HCT116 (cell line): ENCODE data around the gene RAET1G. TPM values are rescaled to one million over a fixed set of nuclear protein-coding genes. Genes with fewer than 3 reads are reported as not detected.

Experiments
- ATAC-seq: fragments of 200-7000 bp; cut with Tn5 transposase; 2 replicates; pipeline ENCODE4 v1.9.1; 2020; ENCODE audit warnings: mild to moderate bottlenecking, moderate library complexity
- BruUV-seq: library from RNA; stranded (reverse); fragments of 400-500 nt; replicated peaks from 2 replicates; lab custom pipeline; 2021; lab: Mats Ljungman, UMichigan
- CTCF ChIA-PET: fragments of 300-600 bp; sonication (Branson Sonifier 250); formaldehyde crosslinking; loops from one replicate; lab custom pipeline; 2021; ENCODE audit warnings: antibody characterized with exemption; lab: Charles Lee
- POLR2A ChIA-PET: fragments of 300-600, 350-600 bp; sonication (Branson Sonifier 250); formaldehyde crosslinking; loops from one replicate; lab custom pipeline; 2021; ENCODE audit warnings: antibody characterized with exemption; lab: Charles Lee
- RAD21 ChIA-PET, 2 experiments: fragments of 300-600 bp; sonication (Branson Sonifier 250); formaldehyde crosslinking; loops; one replicate each; lab custom pipeline; 2023; ENCODE audit warnings: low total read pairs in 2 of 2; ENCODE audit not compliant: uncharacterized antibody in 2 of 2, unreplicated experiment in 2 of 2, low non-redundant PET in 1 of 2; lab: Charles Lee
- DNase-seq: peaks from one replicate; pipeline ENCODE4 v3.0.0-alpha.2; 2010; ENCODE audit warnings: low read depth, low spot score
- H2AFZ ChIP-seq: fragments of 200-600 bp; shearing (Covaris generic), sonication (generic); 2 replicates; pipeline ENCODE4 v1.6.1; 2017; ENCODE audit warnings: low read depth, mixed run types, mixed read lengths, antibody characterized with exemption, low read length; ENCODE audit not compliant: poor library complexity, severe bottlenecking
- H3K27ac ChIP-seq: 2 replicates; pipeline ENCODE4 v1.5.1; 2012; ENCODE audit warnings: low read depth, low read length
- H3K27me3 ChIP-seq: fragments of 200-600 bp; sonication (generic); 2 replicates; pipeline ENCODE4 v1.6.1; 2016; ENCODE audit warnings: mixed run types, low read length, mixed read lengths; ENCODE audit not compliant: insufficient read depth
- H3K36me3 ChIP-seq, 2 experiments: fragments of 200-500 bp in 1 of 2; fragments of 200-600 bp in 1 of 2; sonication (Bioruptor generic) in 1 of 2; sonication (generic) in 1 of 2; 2 replicates each; pipeline versions ENCODE4 v1.5.1 to v1.6.1; 2014 to 2016; ENCODE audit warnings: low read length in 2 of 2, inconsistent platforms in 1 of 2, mixed read lengths in 1 of 2, mixed run types in 1 of 2; ENCODE audit not compliant: insufficient read depth in 2 of 2, control insufficient read depth in 1 of 2
- H3K4me1 ChIP-seq, 2 experiments: fragments of 200-600 bp in 1 of 2; sonication (generic) in 1 of 2; 2 replicates each; pipeline versions ENCODE4 v1.5.1 to v1.6.1; 2012 to 2017; ENCODE audit warnings: low read length in 2 of 2, inconsistent platforms in 1 of 2, mild to moderate bottlenecking in 1 of 2, mixed read lengths in 1 of 2, mixed run types in 1 of 2, moderate library complexity in 1 of 2; ENCODE audit not compliant: insufficient read depth in 2 of 2, control insufficient read depth in 1 of 2
- H3K4me2 ChIP-seq: fragments of 200-600 bp; sonication (generic); 2 replicates; pipeline ENCODE4 v1.6.1; 2017; ENCODE audit warnings: mixed run types, low read length, mixed read lengths
- H3K4me3 ChIP-seq, 2 experiments: fragments of 200-600 bp in 1 of 2; sonication (generic) in 1 of 2; replicated peaks in 1 of 2; 2 replicates each; pipeline ENCODE4 v1.5.1; 2011 to 2016; ENCODE audit warnings: low read length in 2 of 2, control low read depth in 1 of 2, low read depth in 1 of 2, mild to moderate bottlenecking in 1 of 2, mixed read lengths in 1 of 2, mixed run types in 1 of 2
- H3K79me2 ChIP-seq: fragments of 200-600 bp; sonication (generic); 2 replicates; pipeline ENCODE4 v1.6.1; 2017; ENCODE audit warnings: mild to moderate bottlenecking, mixed run types, low read length, moderate library complexity, mixed read lengths; ENCODE audit not compliant: insufficient read depth
- H3K9ac ChIP-seq: fragments of 200-600 bp; sonication (generic); 2 replicates; pipeline ENCODE4 v1.6.1; 2016; ENCODE audit warnings: low read length, mixed read lengths
- H3K9me2 ChIP-seq: fragments of 200-600 bp; sonication (generic), shearing (Covaris generic); 2 replicates; pipeline ENCODE4 v1.6.1; 2017; ENCODE audit warnings: mixed run types, mild to moderate bottlenecking, moderate library complexity; ENCODE audit not compliant: insufficient read depth
- H3K9me3 ChIP-seq, 2 experiments: fragments of 200-500 bp in 1 of 2; fragments of 200-600 bp in 1 of 2; sonication (Bioruptor generic) in 1 of 2; sonication (generic) in 1 of 2; 2 replicates each; pipeline ENCODE4 v1.6.1; 2014 to 2017; ENCODE audit warnings: low read length in 2 of 2, mixed read lengths in 2 of 2, inconsistent platforms in 1 of 2, low read depth in 1 of 2, mild to moderate bottlenecking in 1 of 2, mixed run types in 1 of 2, moderate library complexity in 1 of 2; ENCODE audit not compliant: control insufficient read depth in 1 of 2, insufficient read depth in 1 of 2
- H4K20me1 ChIP-seq: fragments of 200-600 bp; sonication (generic), shearing (Covaris generic); 2 replicates; pipeline ENCODE4 v1.6.1; 2017; ENCODE audit warnings: mixed run types, mild to moderate bottlenecking, moderate library complexity; ENCODE audit not compliant: insufficient read depth
- CBX3 ChIP-seq: IDR thresholded peaks from 2 replicates; pipeline ENCODE4 v1.6.1; 2012; ENCODE audit warnings: low read depth
- EGR1 ChIP-seq: IDR thresholded peaks from 2 replicates; pipeline ENCODE4 v1.6.1; 2012; ENCODE audit warnings: low read depth
- ELF1 ChIP-seq: IDR thresholded peaks from 2 replicates; pipeline ENCODE4 v1.6.1; 2012; ENCODE audit warnings: low read depth, borderline replicate concordance
- EZH2 ChIP-seq: fragments of 200-600 bp; sonication (generic); IDR thresholded peaks from 2 replicates; pipeline ENCODE4 v1.6.1; 2017; ENCODE audit warnings: antibody characterized with exemption, mixed run types
- EZH2phosphoT487 ChIP-seq: fragments of 200-600 bp; IDR thresholded peaks from 2 replicates; pipeline ENCODE4 v1.6.1; 2018; ENCODE audit warnings: antibody characterized with exemption, borderline replicate concordance
- FOSL1 ChIP-seq: IDR thresholded peaks from 2 replicates; pipeline ENCODE4 v1.6.1; 2012; ENCODE audit warnings: low read depth
- MAX ChIP-seq: IDR thresholded peaks from 2 replicates; pipeline ENCODE4 v1.6.1; 2012
- POLR2AphosphoS5 ChIP-seq: IDR thresholded peaks from 2 replicates; pipeline ENCODE4 v1.6.1; 2011; ENCODE audit warnings: mild to moderate bottlenecking, low read depth, low read length, moderate library complexity
- RAD21 ChIP-seq: IDR thresholded peaks from 2 replicates; pipeline ENCODE4 v1.6.1; 2012; ENCODE audit warnings: low read depth, mild to moderate bottlenecking
- SIN3A ChIP-seq: IDR thresholded peaks from 2 replicates; pipeline ENCODE4 v1.6.1; 2012; ENCODE audit warnings: low read depth
- SP1 ChIP-seq: IDR thresholded peaks from 2 replicates; pipeline ENCODE4 v1.6.1; 2012; ENCODE audit warnings: low read depth
- SRF ChIP-seq: IDR thresholded peaks from 2 replicates; pipeline ENCODE4 v1.6.1; 2012; ENCODE audit warnings: low read depth
- TCF7L2 ChIP-seq: IDR thresholded peaks from 2 replicates; pipeline ENCODE4 v1.7.0; 2011; ENCODE audit warnings: borderline replicate concordance, inconsistent platforms; ENCODE audit not compliant: insufficient read depth, insufficient read length; ENCODE audit errors: extremely low read depth
- ZBTB33 ChIP-seq: IDR thresholded peaks from 2 replicates; pipeline ENCODE4 v1.6.1; 2011; ENCODE audit warnings: mild to moderate bottlenecking, low read length, moderate library complexity; ENCODE audit not compliant: insufficient replicate concordance; ENCODE audit errors: extremely low read depth
- ZFX ChIP-seq: fragments of 450-650 bp; IDR thresholded peaks from 2 replicates; pipeline ENCODE4 v1.6.1; 2017
- ZNF274 ChIP-seq: fragments of 200-500 bp; sonication (Bioruptor generic); IDR thresholded peaks from 2 replicates; pipeline ENCODE4 v1.6.1; 2014; ENCODE audit warnings: mild to moderate bottlenecking, low read depth, low read length, inconsistent platforms
- intact Hi-C: fragments of 100-400 bp; cut with micrococcal nuclease; formaldehyde crosslinking; loops from 2 replicates; pipeline ENCODE4 v1.10.0; 2022
- total RNA-seq: library from RNA; stranded (reverse); gene quantifications from one replicate; pipeline ENCODE4 v1.2.1, GENCODE V29; 2021; ENCODE audit not compliant: unreplicated experiment
- TF ChIP-seq, protein P1 (sequence below), 3 experiments: fragments of 200-600 bp in 1 of 3; sonication (generic) in 1 of 3; IDR thresholded peaks in 2 of 3; conservative IDR thresholded peaks in 1 of 3; 2 replicates each; pipeline ENCODE4 v1.5.1; 2012 to 2017; ENCODE audit warnings: low read depth in 2 of 3, low read length in 2 of 3, antibody characterized with exemption in 1 of 3, borderline replicate concordance in 1 of 3, control low read depth in 1 of 3, mild to moderate bottlenecking in 1 of 3, mixed read lengths in 1 of 3, mixed run types in 1 of 3, moderate library complexity in 1 of 3; ENCODE audit not compliant: insufficient read depth in 1 of 3
- TF ChIP-seq, protein P2 (sequence below): IDR thresholded peaks from 2 replicates; pipeline ENCODE4 v1.6.1; 2012

RAET1G gene
- total RNA-seq, 1 experiment from 2014 or later = 0.37 TPM

GRCh38 chr6:149890629-149891045 is 32.3 kb downstream of the RAET1G start:
- Histone ChIP-seq H2AFZ (no peak overlapping the region), H3K27ac (no peak overlapping the region), H3K79me2 (no peaks in the 10 kb centered on the region), H3K9me2 (no peaks in the 10 kb centered on the region), H3K4me3 (no peak overlapping the region), H3K9ac (no peak overlapping the region), H3K36me3 (no peaks in the 10 kb centered on the region), H3K4me1 (peaks cover 20 to 45% of the 10 kb centered on the region in 2 experiments), H4K20me1 (no peaks in the 10 kb centered on the region), H3K9me3 (no peaks in the 10 kb centered on the region), H3K27me3 (no peaks in the 10 kb centered on the region), H3K4me2 (peak overlapping the region; percentile 40)
- BruUV-seq = no TSS peak
- ChIA-PET POLR2A (no interaction called here), RAD21 (no interaction called here), CTCF (no interaction called here)
- intact Hi-C loops = no loop called here
- ATAC-seq (no peak), DNase-seq (no peak)
- TF ChIP-seq EGR1 (peak; percentile 55), SRF (no peak)

GRCh38 chr6:149889326-149889725 is 33.6 kb downstream of the RAET1G start:
- ATAC-seq = no peak
- BruUV-seq = no TSS peak
- no peaks in the 10 kb centered on the region for H4K20me1 ChIP-seq

More at GRCh38 chr6:149889326-149889725, 33.6 kb downstream of the RAET1G start:
- ChIA-PET RAD21 (no interaction called here), CTCF (no interaction called here), POLR2A (no interaction called here)
- Histone ChIP-seq H3K4me3 (no peak overlapping the region), H3K36me3 (no peaks in the 10 kb centered on the region), H3K9me3 (no peaks in the 10 kb centered on the region), H3K27ac (no peak overlapping the region), H3K9ac (no peak overlapping the region), H3K4me1 (peaks cover 10 to 32% of the 10 kb centered on the region in 2 experiments), H3K79me2 (no peaks in the 10 kb centered on the region), H3K9me2 (no peaks in the 10 kb centered on the region), H2AFZ (no peak overlapping the region), H3K4me2 (no peak overlapping the region), H3K27me3 (no peaks in the 10 kb centered on the region)
- no peak for DNase-seq
- intact Hi-C loops = no loop called here
- TF ChIP-seq, protein P1, sequence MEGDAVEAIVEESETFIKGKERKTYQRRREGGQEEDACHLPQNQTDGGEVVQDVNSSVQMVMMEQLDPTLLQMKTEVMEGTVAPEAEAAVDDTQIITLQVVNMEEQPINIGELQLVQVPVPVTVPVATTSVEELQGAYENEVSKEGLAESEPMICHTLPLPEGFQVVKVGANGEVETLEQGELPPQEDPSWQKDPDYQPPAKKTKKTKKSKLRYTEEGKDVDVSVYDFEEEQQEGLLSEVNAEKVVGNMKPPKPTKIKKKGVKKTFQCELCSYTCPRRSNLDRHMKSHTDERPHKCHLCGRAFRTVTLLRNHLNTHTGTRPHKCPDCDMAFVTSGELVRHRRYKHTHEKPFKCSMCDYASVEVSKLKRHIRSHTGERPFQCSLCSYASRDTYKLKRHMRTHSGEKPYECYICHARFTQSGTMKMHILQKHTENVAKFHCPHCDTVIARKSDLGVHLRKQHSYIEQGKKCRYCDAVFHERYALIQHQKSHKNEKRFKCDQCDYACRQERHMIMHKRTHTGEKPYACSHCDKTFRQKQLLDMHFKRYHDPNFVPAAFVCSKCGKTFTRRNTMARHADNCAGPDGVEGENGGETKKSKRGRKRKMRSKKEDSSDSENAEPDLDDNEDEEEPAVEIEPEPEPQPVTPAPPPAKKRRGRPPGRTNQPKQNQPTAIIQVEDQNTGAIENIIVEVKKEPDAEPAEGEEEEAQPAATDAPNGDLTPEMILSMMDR (IDR thresholded peaks at IDR 0.05 in 2 of 3, conservative IDR thresholded peaks at IDR 0.05 in 1 of 3; ENCODE audit: borderline replicate concordance in 1 of 3, insufficient read depth in 1 of 3, low read depth in 2 of 3, low read length in 2 of 3) = no peak
- no peak for TF ChIP-seq EZH2
- TF ChIP-seq, protein P2, sequence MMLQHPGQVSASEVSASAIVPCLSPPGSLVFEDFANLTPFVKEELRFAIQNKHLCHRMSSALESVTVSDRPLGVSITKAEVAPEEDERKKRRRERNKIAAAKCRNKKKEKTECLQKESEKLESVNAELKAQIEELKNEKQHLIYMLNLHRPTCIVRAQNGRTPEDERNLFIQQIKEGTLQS = no peak
- no peak for TF ChIP-seq POLR2AphosphoS5
- TF ChIP-seq ZFX = no peak
- TF ChIP-seq CBX3 = no peak
- no peak for TF ChIP-seq MAX
- TF ChIP-seq ELF1 = no peak
- TF ChIP-seq SIN3A = no peak
- TF ChIP-seq ZNF274 = no peak
- TF ChIP-seq FOSL1 = no peak
- TF ChIP-seq TCF7L2 = no peak
- no peak for TF ChIP-seq SP1
- no peak for TF ChIP-seq RAD21
- TF ChIP-seq ZBTB33 = no peak
- TF ChIP-seq EZH2phosphoT487 = no peak
